Dedifferentiated amniotic fluid mesenchymal stem cell (primary cell): Measurements from ENCODE around the gene ABCB8.
"Not testable (repeated sequence)": the region's sequence is repeated elsewhere in the genome, so short reads cannot be mapped to it uniquely, and the experiment has no call there.

Experiments used
- DNase-seq: peaks from one replicate; pipeline ENCODE4 v3.0.0-alpha.2; 2016; ENCODE audit errors: extremely low spot score

Gene ABCB8

DNA sequence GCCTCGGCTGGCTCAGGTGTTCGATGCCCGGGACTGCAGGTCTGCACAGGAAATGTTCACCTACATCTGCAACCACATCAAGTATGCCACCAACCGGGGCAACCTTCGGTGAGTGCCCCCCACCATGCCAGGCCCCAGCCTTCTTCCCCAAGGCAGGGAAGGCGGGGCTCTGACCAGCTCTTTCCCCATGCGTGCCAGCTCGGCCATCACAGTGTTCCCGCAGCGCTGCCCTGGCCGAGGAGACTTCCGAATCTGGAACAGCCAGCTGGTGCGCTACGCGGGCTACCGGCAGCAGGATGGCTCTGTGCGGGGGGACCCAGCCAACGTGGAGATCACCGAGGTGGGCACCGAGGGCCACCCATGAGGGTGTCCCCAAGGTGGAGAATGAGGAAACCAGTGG, 29.9 kb upstream of the ABCB8 start:
- no peak for DNase-seq

DNA sequence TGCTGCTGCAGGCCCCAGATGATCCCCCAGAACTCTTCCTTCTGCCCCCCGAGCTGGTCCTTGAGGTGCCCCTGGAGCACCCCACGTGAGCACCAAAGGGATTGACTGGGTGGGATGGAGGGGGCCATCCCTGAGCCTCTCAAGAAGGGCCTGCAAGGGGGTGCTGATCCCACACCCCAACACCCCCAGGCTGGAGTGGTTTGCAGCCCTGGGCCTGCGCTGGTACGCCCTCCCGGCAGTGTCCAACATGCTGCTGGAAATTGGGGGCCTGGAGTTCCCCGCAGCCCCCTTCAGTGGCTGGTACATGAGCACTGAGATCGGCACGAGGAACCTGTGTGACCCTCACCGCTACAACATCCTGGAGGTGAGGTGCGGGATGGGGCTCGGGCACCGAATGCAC, 29.2 kb upstream of the ABCB8 start:
- no peak for DNase-seq

DNA sequence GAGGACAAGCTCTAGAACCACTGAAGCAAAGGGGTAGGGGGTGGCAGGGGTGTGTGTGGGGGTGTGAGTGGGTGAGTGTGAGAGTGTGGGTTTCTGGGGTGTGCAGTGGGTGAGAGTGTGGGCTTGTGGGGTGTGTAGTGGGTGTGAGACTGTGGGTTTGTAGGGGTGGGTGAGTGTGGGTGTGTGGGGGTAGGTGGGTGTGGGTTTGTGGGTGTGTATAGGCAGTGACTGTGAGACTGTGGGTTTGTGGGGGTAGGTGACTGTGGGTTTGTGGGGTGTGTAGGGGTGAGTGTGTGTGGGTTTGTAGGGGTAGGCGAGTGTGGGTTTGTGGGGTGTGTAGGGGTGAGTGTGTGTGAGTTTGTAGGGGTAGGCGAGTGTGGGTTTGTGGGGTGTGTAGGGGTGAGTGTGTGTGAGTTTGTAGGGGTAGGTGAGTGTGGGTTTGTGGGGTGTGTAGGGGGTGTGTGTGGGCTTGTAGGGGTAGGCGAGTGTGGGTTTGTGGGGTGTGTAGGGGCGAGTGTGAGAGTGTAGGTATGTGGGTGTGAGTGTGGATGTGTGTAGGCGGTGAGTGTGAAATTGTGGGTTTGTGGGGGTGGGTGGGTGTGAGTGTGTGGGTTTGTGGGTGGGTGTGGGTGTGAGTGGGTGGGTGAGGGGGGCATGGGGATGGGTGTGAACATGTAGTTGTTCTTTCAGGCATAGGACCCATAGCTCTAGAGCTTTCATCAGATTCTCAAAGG, 28.6 kb upstream of the ABCB8 start:
- no peak for DNase-seq

DNA sequence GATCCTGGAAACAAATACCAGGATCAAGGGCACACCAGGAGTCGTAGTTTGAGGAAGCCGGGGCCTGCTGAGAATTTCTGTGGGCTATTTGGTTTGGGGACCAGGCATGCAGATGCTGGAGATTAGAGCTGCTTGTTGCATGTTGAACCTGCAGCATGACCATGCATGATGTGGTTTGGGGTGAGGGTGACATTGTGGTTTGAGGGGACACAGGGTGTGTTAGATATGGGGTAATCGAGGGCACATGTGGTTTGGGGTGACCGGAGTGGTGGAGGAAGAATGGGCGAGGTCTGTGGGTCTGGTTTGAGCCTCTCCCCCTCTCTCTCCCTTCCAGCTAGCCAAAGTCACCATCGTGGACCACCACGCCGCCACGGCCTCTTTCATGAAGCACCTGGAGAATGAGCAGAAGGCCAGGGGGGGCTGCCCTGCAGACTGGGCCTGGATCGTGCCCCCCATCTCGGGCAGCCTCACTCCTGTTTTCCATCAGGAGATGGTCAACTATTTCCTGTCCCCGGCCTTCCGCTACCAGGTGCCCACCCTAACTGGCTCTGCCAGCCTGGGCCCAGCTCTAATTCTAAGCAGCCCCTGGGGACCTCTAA, 27.3 kb upstream of the ABCB8 start:
- DNase-seq: no peak

DNA sequence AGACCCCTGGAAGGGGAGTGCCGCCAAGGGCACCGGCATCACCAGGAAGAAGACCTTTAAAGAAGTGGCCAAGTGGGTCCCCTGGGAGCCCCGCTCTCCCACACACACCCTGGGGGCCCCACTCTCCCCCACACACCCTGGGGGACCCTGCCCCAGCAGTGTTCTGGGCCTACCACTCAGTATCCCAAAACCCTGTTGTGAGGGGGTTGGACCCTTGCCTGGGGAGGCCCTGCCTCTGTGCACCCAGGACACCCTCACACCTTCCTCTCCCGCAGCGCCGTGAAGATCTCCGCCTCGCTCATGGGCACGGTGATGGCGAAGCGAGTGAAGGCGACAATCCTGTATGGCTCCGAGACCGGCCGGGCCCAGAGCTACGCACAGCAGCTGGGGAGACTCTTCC, 26.7 kb upstream of the ABCB8 start:
- DNase-seq: no peak

DNA sequence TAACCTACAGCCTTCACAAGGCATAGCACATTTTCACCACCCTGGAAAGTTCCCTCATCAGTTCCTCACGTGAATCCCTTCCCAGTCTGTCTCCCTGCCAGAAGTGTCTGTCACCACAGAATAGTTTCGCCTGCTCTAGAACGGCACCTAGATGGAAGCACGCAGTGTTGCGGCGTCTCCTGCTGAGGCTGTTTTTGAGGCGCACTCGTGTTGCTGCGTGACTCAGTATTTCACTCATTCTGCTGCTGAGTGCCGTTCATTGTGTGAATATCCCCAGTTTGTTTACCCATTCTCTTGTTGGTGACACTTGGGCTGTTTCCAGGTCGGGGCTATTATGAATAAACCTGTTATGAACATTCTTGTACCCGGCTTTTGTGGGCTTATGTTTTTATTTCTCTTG, 24.7 kb upstream of the ABCB8 start:
- DNase-seq: no peak

DNA sequence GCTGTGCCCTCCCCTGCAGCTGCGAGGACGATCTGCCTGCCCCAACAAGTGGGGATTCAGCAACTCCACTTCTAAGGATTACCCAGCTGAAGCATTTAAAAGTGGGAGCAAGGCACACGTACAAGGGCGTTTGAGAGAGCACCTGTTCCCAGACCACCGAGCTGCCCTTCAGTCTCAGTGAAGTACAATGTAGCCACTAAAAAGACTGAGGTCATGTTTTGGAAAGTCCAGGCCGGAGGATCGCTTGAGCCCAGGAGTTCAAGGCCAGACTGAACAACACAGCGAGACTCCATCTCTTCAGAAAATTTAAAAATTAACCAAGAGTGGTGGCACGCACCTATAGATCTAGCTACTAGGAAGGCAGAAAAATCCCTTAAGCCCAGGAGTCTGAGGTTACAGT, 22.7 kb upstream of the ABCB8 start:
- DNase-seq: no peak

DNA sequence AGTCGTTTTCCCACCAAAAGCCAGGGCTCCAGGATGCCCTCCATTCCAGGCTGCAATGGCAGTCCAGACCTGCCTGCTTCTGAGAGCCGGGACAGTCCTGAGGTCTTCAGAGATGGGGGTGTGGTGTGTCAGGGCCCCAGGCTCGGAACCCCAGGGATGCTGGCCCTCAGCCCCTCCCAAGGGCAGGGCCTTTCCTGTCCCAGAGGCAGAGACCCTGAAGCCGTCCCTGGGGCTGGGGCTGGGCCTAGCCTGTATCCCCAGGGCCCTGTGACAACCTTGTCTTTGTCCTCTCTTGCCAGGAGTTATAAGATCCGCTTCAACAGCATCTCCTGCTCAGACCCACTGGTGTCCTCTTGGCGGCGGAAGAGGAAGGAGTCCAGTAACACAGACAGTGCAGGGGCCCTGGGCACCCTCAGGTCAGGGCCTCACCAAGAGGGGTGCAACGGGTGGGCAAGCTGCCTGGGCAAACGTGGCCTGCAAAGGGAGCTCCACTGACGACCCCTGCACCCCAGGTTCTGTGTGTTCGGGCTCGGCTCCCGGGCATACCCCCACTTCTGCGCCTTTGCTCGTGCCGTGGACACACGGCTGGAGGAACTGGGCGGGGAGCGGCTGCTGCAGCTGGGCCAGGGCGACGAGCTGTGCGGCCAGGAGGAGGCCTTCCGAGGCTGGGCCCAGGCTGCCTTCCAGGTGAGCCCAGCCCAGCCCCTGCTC, 21.5 kb upstream of the ABCB8 start:
- no peak for DNase-seq

DNA sequence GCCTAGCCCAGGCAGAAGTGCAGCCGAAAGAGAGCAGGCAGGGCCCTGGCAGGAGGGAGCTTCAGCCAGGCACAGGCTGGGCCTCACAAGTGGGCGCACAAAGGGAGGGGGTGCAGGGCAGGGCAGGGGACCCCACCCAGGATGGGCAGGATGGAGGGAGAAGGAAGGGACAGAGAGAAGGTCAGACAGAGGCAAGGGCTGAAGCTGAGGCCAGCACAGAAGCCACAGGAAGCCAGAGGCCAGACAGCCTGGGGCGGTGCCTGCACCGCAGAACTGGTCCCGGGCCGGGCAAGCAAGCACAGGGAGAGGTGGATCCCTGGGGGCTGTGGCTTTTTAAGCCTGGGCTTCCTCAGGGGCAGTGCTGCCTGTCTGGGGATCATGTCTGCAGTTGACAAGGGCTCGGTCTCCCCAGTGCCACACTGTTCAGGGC, 20.8 kb upstream of the ABCB8 start:
- no peak for DNase-seq

DNA sequence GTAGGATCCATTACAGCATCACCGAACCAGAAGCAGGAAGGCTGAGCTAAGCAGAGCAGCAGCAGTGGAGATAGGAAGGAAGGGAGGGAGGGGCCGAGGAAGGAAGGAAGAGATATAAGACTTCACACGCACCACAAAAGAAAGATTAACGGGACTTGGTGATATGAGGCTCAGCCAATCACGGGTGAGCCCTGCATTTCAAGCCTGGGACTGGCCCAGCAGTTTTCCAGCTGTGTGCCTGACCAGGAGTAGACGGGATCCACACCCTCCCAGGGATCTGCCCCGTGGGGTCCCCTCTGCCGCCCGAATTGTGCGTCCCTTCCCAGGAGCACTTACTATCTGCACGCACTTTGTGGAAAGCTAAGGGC, 20.1 kb upstream of the ABCB8 start:
- DNase-seq: no peak

DNA sequence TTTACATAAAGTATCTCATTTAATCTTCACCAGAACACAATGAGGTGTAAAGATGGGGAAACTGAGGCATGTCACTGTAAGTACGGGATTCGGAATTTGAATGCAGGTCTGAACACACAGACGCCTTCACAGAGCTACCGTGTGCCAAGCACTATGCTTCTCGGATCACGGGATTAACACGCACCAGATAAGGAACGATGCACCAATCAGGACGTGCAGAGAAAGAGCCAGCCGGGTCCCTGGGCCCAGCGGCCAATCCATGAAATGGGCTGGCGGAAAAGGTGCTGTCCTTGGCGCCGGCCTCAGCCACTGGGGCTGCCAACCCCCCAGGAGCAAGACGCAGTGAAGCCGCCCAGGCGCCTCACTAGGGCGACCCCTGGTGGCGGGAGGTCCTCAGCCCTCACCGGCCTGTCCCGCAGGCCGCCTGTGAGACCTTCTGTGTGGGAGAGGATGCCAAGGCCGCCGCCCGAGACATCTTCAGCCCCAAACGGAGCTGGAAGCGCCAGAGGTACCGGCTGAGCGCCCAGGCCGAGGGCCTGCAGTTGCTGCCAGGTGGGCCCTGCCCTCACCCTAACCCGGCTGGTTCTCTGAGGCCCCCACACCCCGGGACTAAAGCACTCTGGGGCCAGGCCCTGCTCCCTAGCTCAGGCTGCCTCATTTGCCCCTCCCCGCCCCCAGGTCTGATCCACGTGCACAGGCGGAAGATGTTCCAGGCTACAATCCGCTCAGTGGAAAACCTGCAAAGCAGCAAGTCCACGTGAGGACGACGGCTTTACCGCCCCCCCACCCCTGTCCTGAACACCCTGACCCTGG, 19.5 kb upstream of the ABCB8 start:
- DNase-seq: no peak

DNA sequence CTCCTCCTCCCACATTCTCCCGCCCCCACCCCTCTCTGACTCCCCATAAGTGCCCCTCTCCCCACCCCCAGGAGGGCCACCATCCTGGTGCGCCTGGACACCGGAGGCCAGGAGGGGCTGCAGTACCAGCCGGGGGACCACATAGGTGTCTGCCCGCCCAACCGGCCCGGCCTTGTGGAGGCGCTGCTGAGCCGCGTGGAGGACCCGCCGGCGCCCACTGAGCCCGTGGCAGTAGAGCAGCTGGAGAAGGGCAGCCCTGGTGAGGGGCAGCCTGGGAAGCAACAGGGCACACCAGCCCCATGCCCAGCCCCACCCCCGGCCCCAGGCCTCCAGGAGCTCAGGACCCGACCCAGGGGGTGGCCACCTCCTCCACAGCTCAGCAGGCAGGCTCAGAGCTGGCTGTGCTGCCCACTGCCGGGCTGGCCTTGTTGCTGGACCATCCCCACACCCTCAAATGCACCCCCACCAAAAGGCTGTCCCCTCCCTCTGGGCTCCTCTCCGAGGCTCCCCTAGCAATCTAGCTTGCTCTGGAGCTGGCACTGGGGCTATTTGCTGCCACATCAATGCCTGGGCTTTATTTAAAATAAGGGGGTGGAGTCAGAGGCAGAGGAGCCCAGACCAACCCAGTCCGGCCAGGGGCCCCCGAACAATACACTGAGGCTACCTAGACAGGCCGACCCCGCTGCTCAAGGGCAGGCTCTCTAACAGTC, 18.8 kb upstream of the ABCB8 start:
- no peak for DNase-seq

DNA sequence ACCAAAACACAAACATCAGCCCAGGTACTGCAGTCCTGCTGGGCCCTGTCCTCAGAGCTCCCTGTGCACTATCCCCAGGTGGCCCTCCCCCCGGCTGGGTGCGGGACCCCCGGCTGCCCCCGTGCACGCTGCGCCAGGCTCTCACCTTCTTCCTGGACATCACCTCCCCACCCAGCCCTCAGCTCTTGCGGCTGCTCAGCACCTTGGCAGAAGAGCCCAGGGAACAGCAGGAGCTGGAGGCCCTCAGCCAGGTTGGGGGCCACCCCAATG, 18.3 kb upstream of the ABCB8 start:
- no peak for DNase-seq

DNA sequence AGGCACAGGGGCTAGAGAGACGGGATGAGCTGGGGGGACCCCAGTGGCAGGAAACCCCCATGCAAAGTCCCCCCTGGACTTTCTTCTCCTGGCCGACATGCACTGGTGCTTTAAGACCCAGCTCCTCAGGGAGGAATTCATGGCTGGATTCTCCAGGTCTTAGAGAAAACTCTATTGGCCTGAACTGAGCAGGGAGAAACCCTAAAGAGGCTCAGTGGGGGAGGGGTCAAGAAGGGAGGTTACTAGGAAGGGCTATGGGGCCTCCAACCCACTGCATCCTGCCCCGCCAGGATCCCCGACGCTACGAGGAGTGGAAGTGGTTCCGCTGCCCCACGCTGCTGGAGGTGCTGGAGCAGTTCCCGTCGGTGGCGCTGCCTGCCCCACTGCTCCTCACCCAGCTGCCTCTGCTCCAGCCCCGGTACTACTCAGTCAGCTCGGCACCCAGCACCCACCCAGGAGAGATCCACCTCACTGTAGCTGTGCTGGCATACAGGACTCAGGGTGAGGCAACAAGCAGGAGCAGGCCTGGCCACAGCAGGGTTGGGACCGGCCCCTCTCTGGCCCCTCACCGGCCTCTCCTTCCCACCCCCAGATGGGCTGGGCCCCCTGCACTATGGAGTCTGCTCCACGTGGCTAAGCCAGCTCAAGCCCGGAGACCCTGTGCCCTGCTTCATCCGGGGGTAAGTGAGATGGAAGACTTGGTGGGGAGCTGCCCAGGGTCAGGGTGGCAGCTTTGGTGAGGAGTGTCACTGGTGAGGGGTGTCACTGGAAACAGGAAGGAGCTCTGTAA, 17.7 kb upstream of the ABCB8 start:
- DNase-seq: no peak

DNA sequence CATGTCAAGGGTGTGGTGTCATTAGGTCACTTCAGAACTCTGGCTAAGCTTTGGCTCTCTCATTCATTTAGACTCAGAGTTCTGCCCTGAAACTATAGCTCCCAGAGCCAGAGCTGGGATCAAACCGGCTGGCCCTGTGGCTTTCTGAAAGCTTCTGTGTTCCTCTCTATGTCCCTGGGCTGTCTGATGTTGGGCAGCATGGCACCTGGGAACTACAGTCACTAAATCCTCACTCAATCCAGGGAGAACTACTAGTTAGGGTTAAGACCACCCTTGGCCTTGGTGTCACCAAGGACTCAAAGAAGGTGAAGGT, 17.2 kb upstream of the ABCB8 start:
- no peak for DNase-seq

DNA sequence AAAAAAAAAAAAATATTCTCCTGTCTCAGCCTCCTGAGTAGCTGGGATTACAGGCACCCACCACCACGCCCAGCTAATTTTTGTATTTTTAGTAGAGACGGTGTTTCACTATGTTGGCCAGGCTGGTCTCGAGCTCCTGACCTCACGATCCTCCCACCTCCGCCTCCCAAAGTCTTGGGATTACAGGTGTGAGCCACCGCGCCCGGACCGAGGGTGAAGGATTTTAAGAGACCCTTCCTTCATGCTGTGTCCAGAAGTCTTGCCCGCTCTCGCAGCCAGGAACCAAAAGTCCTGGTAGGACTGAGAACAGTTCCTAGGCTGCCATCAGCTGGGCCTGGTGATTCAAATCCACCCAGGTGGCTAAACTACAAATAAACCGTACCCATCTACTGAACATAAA, 16.6 kb upstream of the ABCB8 start:
- not testable (repeated sequence) for DNase-seq

DNA sequence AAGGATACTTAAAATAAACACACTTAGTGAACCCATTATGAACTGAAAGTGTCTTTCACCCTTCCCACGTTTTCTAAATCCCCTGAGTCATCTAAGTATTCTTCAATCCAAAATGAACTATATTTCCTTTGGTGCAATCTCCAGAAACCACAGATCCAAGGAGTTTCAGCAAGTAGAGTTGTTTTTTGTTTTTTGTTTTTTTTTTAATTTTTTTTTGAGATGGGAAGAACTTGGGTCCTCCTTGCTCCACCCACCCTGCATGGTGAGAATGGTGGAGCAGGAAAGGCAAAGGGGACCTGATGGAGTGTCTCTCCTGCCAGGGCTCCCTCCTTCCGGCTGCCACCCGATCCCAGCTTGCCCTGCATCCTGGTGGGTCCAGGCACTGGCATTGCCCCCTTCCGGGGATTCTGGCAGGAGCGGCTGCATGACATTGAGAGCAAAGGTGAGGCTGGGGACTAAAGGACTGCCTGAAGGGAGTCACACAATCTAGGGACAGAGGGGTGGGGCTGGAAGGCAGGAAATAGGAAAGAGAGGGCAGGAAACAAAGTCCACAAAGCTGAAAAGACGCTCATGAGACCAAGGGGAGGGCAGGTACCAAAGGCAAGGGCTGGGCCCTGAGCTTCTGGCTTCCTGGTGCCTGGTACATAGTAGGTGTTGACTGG, 16.1 kb upstream of the ABCB8 start:
- DNase-seq: no peak

DNA sequence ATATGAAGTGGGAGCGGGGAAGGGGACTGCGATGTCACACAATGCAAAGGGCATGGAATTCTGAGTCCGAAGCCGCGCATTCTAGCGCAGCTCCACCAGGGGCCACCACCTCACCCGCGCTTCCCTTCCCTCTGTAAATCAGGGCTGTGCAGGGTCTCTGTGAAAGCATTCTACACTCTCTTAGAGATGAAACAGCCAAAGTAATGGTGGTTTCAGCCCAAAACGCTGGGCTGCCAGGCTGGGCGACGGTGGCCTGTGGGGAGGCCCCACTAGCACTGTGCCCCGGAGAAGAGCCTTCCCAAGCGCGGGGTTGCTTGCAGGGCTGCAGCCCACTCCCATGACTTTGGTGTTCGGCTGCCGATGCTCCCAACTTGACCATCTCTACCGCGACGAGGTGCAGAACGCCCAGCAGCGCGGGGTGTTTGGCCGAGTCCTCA, 15.3 kb upstream of the ABCB8 start:
- no peak for DNase-seq

DNA sequence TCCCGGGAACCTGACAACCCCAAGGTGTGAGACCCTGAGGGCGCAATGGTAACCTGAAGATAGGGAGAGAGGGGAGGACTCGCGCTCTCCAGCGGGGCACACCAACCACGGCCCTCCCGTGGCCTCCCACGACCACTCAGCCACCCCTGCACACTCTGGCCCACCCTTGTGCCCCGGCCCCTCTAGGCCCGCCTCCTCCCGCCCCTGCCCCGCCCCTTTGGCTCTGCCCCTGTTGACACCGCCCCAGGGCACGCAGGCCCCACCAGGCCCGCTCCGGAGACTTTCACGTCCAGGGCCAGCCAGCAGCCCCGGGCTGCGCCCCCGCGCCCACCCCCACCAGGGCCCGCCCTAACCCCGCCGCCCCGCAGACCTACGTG, 14.9 kb upstream of the ABCB8 start:
- DNase-seq: no peak

DNA sequence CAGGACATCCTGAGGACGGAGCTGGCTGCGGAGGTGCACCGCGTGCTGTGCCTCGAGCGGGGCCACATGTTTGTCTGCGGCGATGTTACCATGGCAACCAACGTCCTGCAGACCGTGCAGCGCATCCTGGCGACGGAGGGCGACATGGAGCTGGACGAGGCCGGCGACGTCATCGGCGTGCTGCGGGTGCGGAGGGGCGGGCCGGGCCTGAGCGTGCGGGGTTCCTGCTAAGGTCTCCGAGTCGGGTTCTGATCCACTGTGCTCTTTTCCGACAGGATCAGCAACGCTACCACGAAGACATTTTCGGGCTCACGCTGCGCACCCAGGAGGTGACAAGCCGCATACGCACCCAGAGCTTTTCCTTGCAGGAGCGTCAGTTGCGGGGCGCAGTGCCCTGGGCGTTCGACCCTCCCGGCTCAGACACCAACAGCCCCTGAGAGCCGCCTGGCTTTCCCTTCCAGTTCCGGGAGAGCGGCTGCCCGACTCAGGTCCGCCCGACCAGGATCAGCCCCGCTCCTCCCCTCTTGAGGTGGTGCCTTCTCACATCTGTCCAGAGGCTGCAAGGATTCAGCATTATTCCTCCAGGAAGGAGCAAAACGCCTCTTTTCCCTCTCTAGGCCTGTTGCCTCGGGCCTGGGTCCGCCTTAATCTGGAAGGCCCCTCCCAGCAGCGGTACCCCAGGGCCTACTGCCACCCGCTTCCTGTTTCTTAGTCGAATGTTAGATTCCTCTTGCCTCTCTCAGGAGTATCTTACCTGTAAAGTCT, 14.3 kb upstream of the ABCB8 start:
- DNase-seq: peak; percentile 20
